ENCODE data around the gene UBE3B.
"Not testable (repeated sequence)": the region's sequence is repeated elsewhere in the genome, so short reads cannot be mapped to it uniquely, and the experiment has no call there.

DNA sequence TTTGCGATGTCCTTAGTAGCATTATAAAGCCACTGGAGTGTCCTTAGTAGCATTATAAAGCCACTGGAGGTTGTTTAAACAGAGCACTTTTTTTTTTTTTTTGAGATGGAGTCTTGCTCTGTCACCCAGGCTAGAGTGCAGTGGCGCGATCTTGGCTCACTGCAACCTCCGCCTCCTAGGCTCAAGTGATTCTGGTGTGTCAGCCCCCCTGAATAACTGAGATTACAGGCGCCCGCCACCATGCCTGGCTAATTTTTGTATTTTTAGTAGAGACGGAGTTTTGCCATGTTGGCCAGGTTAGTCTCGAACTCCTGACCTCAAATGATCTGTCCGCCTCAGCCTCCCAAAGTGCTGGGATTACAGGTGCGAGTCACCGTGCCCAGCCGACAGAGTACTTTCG, 37.5 kb upstream of the UBE3B start:
- TF ChIP-seq, protein P1, sequence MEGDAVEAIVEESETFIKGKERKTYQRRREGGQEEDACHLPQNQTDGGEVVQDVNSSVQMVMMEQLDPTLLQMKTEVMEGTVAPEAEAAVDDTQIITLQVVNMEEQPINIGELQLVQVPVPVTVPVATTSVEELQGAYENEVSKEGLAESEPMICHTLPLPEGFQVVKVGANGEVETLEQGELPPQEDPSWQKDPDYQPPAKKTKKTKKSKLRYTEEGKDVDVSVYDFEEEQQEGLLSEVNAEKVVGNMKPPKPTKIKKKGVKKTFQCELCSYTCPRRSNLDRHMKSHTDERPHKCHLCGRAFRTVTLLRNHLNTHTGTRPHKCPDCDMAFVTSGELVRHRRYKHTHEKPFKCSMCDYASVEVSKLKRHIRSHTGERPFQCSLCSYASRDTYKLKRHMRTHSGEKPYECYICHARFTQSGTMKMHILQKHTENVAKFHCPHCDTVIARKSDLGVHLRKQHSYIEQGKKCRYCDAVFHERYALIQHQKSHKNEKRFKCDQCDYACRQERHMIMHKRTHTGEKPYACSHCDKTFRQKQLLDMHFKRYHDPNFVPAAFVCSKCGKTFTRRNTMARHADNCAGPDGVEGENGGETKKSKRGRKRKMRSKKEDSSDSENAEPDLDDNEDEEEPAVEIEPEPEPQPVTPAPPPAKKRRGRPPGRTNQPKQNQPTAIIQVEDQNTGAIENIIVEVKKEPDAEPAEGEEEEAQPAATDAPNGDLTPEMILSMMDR (optimal IDR thresholded peaks at IDR 0.05 in 1 of 3, IDR thresholded peaks at IDR 0.05 in 1 of 3, conservative IDR thresholded peaks at IDR 0.05 in 1 of 3; ENCODE audit: extremely low read depth in 1 of 3, insufficient read depth in 2 of 3, low read length in 3 of 3) = not testable (repeated sequence)
- not testable (repeated sequence) for TF ChIP-seq EZH2 (IDR thresholded peaks at IDR 0.05; ENCODE audit: low read length)
